Mammary epithelial cell (primary cell): ENCODE data around the gene JPH3.

Source experiments
- EZH2 ChIP-seq: IDR thresholded peaks from 2 replicates; pipeline ENCODE4 v1.6.1; 2012; ENCODE audit warnings: low read length, inconsistent platforms, borderline replicate concordance
- TF ChIP-seq, protein P1 (sequence below), 2 donors: IDR thresholded peaks in 1 of 2; conservative IDR thresholded peaks in 1 of 2; 2 replicates each; pipeline ENCODE4 v1.5.1; 2011 to 2012; ENCODE audit warnings: inconsistent platforms in 2 of 2, low read length in 2 of 2, mild to moderate bottlenecking in 2 of 2, control low read depth in 1 of 2, low read depth in 1 of 2; ENCODE audit not compliant: insufficient read depth in 1 of 2; ENCODE audit errors: extremely low read depth in 1 of 2

DNA sequence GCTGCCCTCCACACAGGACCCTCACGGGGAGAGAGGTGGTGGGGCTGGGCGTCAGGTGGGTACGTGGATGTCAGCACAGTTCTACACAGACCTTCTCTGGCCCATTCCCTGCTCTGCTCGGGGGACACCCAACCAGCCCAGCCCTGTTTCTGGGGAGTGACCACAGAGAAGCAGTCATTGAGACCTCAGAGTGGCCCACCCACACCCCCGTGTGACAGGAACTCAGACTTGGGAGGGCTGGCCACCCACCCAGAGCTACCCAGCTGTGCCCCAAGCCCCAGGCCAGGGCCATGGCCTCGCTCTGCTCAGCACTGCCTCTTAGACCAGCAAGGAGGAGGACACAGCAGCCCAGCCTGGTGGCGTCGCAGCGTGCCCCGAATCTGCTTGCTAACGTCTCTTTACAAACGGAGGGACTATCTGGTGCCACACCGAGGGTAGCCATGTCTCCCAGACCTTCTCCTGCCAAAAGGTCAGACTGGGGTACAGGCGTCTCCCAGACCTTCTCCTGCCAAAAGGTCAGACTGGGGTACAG, 85.8 kb downstream of the JPH3 start:
- TF ChIP-seq, protein P1, sequence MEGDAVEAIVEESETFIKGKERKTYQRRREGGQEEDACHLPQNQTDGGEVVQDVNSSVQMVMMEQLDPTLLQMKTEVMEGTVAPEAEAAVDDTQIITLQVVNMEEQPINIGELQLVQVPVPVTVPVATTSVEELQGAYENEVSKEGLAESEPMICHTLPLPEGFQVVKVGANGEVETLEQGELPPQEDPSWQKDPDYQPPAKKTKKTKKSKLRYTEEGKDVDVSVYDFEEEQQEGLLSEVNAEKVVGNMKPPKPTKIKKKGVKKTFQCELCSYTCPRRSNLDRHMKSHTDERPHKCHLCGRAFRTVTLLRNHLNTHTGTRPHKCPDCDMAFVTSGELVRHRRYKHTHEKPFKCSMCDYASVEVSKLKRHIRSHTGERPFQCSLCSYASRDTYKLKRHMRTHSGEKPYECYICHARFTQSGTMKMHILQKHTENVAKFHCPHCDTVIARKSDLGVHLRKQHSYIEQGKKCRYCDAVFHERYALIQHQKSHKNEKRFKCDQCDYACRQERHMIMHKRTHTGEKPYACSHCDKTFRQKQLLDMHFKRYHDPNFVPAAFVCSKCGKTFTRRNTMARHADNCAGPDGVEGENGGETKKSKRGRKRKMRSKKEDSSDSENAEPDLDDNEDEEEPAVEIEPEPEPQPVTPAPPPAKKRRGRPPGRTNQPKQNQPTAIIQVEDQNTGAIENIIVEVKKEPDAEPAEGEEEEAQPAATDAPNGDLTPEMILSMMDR (conservative IDR thresholded peaks at IDR 0.05 in 1 of 2, IDR thresholded peaks at IDR 0.05 in 1 of 2; ENCODE audit: extremely low read depth in 1 of 2, insufficient read depth in 1 of 2, low read depth in 1 of 2, low read length in 2 of 2) = no peak
- no peak for TF ChIP-seq EZH2
